HepG2 (cell line): ENCODE data around the gene HCK. TPM values are rescaled to one million over a fixed set of nuclear protein-coding genes. Genes with fewer than 3 reads are reported as not detected.

Experiments
- MLLT10 ChIP-seq: sonication (generic); formaldehyde crosslinking; IDR thresholded peaks from 2 replicates; pipeline ENCODE4 v1.4.0; 2020; ENCODE audit warnings: missing genetic modification reagents
- PCBP2 ChIP-seq: fragments of 200-400 bp; formaldehyde crosslinking; optimal IDR thresholded peaks from 2 replicates; pipeline ENCODE3; 2018; ENCODE audit warnings: low read length, low read depth; ENCODE audit not compliant: poor library complexity, severe bottlenecking
- PHF8 ChIP-seq: sonication (generic); formaldehyde crosslinking; IDR thresholded peaks from 2 replicates; pipeline ENCODE4 v1.5.0; 2020; ENCODE audit warnings: missing genetic modification reagents
- RAD51 ChIP-seq: fragments of 450-650 bp; IDR thresholded peaks from 2 replicates; pipeline ENCODE4 v1.6.1; 2016; ENCODE audit warnings: borderline replicate concordance
- RXRB ChIP-seq: IDR thresholded peaks from 2 replicates; pipeline ENCODE4 v1.6.1; 2016; ENCODE audit warnings: borderline replicate concordance, missing genetic modification reagents, missing compliant biosample characterization
- TFDP1 ChIP-seq: IDR thresholded peaks from 2 replicates; pipeline ENCODE4 v1.6.1; 2016; ENCODE audit warnings: missing compliant biosample characterization, missing genetic modification reagents, borderline replicate concordance
- ZFP82 ChIP-seq: sonication (generic); formaldehyde crosslinking; IDR thresholded peaks from 2 replicates; pipeline ENCODE4 v1.5.1; 2020; ENCODE audit warnings: mild to moderate bottlenecking, missing genetic modification reagents, borderline replicate concordance
- ZFX ChIP-seq: sonication (generic); formaldehyde crosslinking; IDR thresholded peaks from 2 replicates; pipeline ENCODE4 v1.4.0; 2020; ENCODE audit warnings: mild to moderate bottlenecking, low read depth, missing genetic modification reagents, moderate library complexity
- ZNF280D ChIP-seq: sonication (generic); formaldehyde crosslinking; IDR thresholded peaks from 2 replicates; pipeline ENCODE4 v1.5.1; 2020; ENCODE audit warnings: mild to moderate bottlenecking, missing genetic modification reagents
- polyA plus RNA-seq, 8 experiments: library from polyadenylated mRNA; depleted of rRNA in 3 of 8; stranded (reverse) in 7 of 8; unstranded in 1 of 8; fragments of >200 nt; fragmentation: Illumina TruSeq in 4 of 8; extraction: Trizol in 4 of 8; gene quantifications; 2 replicates each; pipeline versions ENCODE4 v1.2.1 to v1.2.3, GENCODE V29; 2011 to 2016; ENCODE audit warnings: low read depth in 4 of 8, missing spikeins in 1 of 8, mixed read lengths in 1 of 8; ENCODE audit not compliant: insufficient read depth in 1 of 8
- total RNA-seq, 5 experiments: library from RNA; depleted of rRNA; stranded (reverse); fragments of >200 nt; fragmentation: Illumina TruSeq; extraction: Trizol; gene quantifications; 2 replicates each; pipeline ENCODE4 v1.2.3, GENCODE V29; 2016; ENCODE audit warnings: low read depth in 1 of 5
- TF ChIP-seq, protein P1 (sequence below), 2 experiments: sonication (generic) in 1 of 2; formaldehyde crosslinking in 1 of 2; IDR thresholded peaks; 2 replicates each; pipeline versions ENCODE4 v1.4.0 to v1.6.1; 2016 to 2020; ENCODE audit warnings: borderline replicate concordance in 1 of 2, low read depth in 1 of 2, mild to moderate bottlenecking in 1 of 2, missing genetic modification reagents in 1 of 2
- TF ChIP-seq, protein P2 (sequence below): sonication (generic); formaldehyde crosslinking; IDR thresholded peaks from 2 replicates; pipeline ENCODE4 v1.8.0; 2022; ENCODE audit warnings: missing genetic modification reagents, mild to moderate bottlenecking, moderate library complexity, borderline replicate concordance
- TF ChIP-seq, protein P3 (sequence below): sonication (generic); formaldehyde crosslinking; IDR thresholded peaks from 2 replicates; pipeline ENCODE4 v1.4.0; 2020; ENCODE audit warnings: missing genetic modification reagents

Gene HCK
- total and polyA plus RNA-seq, 2 of the 13 experiments (the other 11 are each of a cell fraction or from before 2014, with no cell fraction given) = 0.04 TPM; not detected in 1

DNA sequence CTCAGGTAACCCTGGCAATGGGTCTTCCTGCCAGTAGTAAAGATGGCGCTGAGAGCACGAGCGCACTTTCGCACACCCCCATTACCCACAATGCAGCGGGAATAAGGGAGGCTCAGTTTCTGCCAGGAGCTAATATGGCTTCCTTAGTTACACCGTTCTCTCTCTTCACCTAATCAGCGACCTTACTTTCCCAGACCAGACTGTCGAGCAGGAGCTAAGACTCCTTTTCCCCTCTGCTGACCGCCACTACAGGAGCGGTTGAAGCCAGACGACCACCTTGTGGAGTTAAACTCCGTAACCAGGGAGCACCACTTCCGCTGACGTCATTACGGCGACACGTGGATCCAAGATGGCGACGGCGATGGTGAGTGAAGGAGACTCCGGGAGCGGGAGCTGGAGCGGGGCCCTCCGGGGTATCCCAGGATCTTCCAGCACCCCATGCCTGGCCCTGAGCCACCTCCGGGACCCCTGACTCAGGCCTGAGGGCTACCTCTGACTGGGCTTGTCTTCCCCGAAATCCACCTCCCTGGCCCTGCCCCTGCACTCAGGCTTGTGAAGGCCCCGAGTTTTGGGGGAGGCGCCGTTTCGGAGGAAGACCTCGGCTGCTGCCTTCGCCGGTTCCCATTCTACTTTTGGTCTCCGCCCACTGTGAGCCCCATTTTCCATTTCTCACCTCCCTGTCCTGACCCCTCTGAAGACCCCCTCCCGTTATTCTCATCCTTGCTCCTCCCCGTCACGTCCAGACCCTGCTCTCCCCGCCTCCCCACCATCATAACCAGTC lies 57.5 kb downstream of the HCK start, which contains the start of gene TM9SF4 (continued):
- TF ChIP-seq, protein P1, sequence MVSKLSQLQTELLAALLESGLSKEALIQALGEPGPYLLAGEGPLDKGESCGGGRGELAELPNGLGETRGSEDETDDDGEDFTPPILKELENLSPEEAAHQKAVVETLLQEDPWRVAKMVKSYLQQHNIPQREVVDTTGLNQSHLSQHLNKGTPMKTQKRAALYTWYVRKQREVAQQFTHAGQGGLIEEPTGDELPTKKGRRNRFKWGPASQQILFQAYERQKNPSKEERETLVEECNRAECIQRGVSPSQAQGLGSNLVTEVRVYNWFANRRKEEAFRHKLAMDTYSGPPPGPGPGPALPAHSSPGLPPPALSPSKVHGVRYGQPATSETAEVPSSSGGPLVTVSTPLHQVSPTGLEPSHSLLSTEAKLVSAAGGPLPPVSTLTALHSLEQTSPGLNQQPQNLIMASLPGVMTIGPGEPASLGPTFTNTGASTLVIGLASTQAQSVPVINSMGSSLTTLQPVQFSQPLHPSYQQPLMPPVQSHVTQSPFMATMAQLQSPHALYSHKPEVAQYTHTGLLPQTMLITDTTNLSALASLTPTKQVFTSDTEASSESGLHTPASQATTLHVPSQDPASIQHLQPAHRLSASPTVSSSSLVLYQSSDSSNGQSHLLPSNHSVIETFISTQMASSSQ (IDR thresholded peaks at IDR 0.05; ENCODE audit: low read depth) = 0 out of 2 replicates have a peak, but pooled peaks have one; percentile 5
- TF ChIP-seq, protein P1 (CRISPR knock-in tag; IDR thresholded peaks at IDR 0.05; ENCODE audit: borderline replicate concordance) = peak; percentile 88
- TF ChIP-seq MLLT10 (CRISPR knock-in tag) (no peak), PHF8 (CRISPR knock-in tag) (peak; percentile 98), ZFX (CRISPR knock-in tag) (peak; percentile 99), RAD51 (peak; percentile 47), TFDP1 (peak; percentile 79; the same call in 1 of the 2 replicates), ZNF280D (CRISPR knock-in tag) (peak; percentile 91), ZFP82 (peak; percentile 98), PCBP2 (no peak), RXRB (CRISPR knock-in tag) (peak; percentile 75; the same call in 1 of the 2 replicates)
- TF ChIP-seq, protein P2, sequence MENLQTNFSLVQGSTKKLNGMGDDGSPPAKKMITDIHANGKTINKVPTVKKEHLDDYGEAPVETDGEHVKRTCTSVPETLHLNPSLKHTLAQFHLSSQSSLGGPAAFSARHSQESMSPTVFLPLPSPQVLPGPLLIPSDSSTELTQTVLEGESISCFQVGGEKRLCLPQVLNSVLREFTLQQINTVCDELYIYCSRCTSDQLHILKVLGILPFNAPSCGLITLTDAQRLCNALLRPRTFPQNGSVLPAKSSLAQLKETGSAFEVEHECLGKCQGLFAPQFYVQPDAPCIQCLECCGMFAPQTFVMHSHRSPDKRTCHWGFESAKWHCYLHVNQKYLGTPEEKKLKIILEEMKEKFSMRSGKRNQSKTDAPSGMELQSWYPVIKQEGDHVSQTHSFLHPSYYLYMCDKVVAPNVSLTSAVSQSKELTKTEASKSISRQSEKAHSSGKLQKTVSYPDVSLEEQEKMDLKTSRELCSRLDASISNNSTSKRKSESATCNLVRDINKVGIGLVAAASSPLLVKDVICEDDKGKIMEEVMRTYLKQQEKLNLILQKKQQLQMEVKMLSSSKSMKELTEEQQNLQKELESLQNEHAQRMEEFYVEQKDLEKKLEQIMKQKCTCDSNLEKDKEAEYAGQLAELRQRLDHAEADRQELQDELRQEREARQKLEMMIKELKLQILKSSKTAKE (CRISPR knock-in tag) = peak; percentile 40; the same call in 1 of the 2 replicates
- TF ChIP-seq, protein P3, sequence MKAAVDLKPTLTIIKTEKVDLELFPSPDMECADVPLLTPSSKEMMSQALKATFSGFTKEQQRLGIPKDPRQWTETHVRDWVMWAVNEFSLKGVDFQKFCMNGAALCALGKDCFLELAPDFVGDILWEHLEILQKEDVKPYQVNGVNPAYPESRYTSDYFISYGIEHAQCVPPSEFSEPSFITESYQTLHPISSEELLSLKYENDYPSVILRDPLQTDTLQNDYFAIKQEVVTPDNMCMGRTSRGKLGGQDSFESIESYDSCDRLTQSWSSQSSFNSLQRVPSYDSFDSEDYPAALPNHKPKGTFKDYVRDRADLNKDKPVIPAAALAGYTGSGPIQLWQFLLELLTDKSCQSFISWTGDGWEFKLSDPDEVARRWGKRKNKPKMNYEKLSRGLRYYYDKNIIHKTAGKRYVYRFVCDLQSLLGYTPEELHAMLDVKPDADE = peak; percentile 88
